Measurements from ENCODE around the gene HTR3D. TPM values are rescaled to one million over a fixed set of nuclear protein-coding genes. Genes with fewer than 3 reads are reported as not detected.

The HTR3D gene
- total RNA-seq, 4 donors from 2014 or later: not detected

DNA sequence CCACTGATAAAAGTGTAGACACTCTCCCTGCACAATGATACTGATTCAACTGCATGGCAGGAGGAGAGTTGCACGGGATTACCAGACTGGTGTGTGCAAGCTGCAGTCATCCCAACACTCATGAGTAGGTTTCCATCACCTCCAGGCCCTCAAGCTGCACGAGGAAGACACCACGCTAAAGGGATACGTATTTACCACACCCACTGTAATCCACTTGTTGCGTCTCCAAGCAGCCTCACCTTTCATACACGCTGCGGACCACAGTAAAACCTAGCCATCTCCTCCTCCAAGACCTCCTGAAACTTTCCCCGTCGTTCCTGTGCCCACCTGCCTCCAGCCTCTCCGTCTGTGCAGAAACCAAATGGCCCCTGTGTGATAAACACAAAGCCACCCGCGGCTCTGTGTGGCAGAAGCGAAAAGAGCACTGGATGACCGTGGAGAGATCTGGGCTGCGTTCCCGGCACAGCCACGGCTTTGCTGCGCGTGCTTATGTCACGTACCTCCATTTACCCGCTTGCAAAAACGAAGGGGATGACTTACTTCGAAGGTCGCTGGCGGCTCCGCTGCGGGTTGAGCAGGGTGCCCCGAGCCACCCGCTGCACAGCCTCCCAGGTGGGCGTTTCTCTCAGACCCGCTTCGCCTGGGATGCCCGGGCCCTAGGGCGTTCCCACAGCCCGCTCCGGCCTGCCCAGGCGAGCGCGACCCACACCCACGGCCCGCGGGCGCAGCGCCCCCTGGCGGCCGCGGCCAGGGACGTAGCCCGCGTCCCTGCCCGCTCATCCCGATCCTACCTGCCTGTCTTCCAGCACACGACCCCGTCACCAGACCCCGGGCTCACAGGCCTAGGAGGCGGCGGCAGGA is 14.5 kb upstream of the HTR3D start:
- H3K36me3 ChIP-seq: no peaks in the 10 kb centered on the region
- TF ChIP-seq POLR2AphosphoS5 (IDR thresholded peaks at IDR 0.05): no peak
- TF ChIP-seq, protein P1, sequence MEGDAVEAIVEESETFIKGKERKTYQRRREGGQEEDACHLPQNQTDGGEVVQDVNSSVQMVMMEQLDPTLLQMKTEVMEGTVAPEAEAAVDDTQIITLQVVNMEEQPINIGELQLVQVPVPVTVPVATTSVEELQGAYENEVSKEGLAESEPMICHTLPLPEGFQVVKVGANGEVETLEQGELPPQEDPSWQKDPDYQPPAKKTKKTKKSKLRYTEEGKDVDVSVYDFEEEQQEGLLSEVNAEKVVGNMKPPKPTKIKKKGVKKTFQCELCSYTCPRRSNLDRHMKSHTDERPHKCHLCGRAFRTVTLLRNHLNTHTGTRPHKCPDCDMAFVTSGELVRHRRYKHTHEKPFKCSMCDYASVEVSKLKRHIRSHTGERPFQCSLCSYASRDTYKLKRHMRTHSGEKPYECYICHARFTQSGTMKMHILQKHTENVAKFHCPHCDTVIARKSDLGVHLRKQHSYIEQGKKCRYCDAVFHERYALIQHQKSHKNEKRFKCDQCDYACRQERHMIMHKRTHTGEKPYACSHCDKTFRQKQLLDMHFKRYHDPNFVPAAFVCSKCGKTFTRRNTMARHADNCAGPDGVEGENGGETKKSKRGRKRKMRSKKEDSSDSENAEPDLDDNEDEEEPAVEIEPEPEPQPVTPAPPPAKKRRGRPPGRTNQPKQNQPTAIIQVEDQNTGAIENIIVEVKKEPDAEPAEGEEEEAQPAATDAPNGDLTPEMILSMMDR (IDR thresholded peaks at IDR 0.05): peak in 4 of 5 experiments; percentile 94 to 97 (median 96)
- intact Hi-C loops (cut with DNase I; ENCODE audit: low total_unique reads): no loop called here
- no peaks in the 10 kb centered on the region for H3K9me3 ChIP-seq
- 9 to 53% methylated on average over 7 to 49 of the region's 57 CpGs for WGBS, 2 donors (ENCODE audit: low coverage in 1 of 2)
- peaks cover 14 to 51% (median 30%) of the 10 kb centered on the region in 4 donors for H3K4me1 ChIP-seq
- in situ Hi-C loops (cut with MboI; ENCODE audit: low pct_ligation_motif_present in 1 of 4, low pct_unique_long_range_greater_than_20kb in 1 of 4, low sequenced_read_pairs in 3 of 4): no loop called here
- peak; percentile 73 for DNase-seq
- peak overlapping the region; percentile 79 to 89 (median 87) for H3K27ac ChIP-seq
- peak overlapping the region; percentile 74 to 97 (median 86) for H3K4me3 ChIP-seq
- H3K27me3 ChIP-seq: no peaks in the 10 kb centered on the region

DNA sequence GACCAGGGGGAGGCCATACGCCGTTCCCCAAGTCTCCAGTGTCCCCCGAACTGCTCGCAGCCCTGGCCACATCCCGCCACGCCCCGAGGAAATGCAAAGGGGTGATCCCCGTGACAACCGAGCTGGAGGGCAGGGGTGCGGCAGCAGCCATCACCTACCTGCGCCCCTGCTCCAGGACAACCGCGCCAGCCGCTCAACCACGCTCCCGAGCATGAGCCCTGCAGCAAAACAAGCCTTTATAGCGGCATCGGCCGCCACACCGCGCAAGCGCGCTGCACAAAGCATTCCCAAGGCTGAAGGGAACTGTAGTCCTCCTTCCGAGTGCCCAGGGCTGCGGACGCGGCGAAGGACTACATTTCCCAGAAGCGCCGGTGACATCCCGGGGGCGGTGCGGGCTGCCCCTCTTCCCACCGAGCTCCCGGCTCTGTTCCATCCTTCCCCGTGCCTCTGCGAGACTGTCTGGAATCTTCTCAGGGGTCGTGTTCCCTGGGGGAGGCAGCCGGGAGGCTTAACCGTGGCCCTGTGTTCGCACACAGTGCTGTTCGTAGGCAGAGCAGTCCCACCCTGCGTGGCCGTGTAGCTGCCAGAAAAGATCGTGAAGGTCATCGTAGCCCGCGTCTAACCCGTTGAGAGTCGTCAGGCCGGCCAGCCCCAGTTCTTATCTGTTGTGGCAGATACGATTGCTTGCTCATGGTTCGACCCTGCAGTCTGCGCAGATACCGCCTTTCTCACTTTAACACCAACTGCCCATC is 13.7 kb upstream of the HTR3D start, which contains the start of gene ABCC5:
Gene ABCC5 (minus strand): TSS at position 213 of the 752 bp plus-strand sequence. CDS start 3,492 bp downstream, outside the sequence.
- intact Hi-C loops (cut with DNase I; ENCODE audit: low total_unique reads): no loop called here
- peak within 1 kb of the TSS; percentile 79 to 89 (median 87) for H3K27ac ChIP-seq

DNA sequence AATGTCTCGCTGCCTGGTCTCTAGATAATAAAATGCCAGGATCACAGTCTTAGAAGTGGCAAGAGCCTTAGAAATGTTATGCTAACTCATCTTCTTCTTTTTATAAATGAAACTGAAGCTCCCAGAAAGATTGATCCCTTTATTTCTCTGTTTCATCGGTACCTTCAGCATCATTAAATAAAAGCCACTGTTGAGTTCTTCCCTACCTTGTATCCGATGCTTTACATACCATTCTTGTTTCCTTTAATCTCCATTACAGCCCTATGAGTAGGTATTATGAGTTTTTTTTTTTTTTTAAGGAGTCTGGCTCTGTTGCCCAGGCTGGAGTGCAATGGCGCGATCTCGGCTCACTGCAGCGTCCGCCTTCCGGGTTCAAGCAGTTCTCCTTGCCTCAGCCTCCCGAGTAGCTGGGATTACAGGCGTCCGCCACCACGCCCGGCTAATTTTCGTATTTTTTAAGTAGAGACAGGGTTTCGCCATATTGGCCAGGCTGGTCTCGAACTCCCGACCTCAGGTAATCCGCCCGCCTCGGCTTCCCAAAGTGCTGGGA is 13.0 kb upstream of the HTR3D start:
- in situ Hi-C loops (cut with MboI; ENCODE audit: low pct_ligation_motif_present in 1 of 4, low pct_unique_long_range_greater_than_20kb in 1 of 4, low sequenced_read_pairs in 3 of 4): no loop called here
- peaks cover 14 to 37% (median 22%) of the 10 kb centered on the region in 4 donors for H3K4me1 ChIP-seq
- H3K4me3 ChIP-seq: peak overlapping the region; percentile 74 to 97 (median 86)
- intact Hi-C loops (cut with DNase I; ENCODE audit: low total_unique reads): no loop called here
- H3K27ac ChIP-seq: peak overlapping the region; percentile 79 to 89 (median 87)
- no peak for DNase-seq
- H3K9me3 ChIP-seq: no peaks in the 10 kb centered on the region
- H3K27me3 ChIP-seq: no peaks in the 10 kb centered on the region
- H3K36me3 ChIP-seq: no peaks in the 10 kb centered on the region
- TF ChIP-seq POLR2A (IDR thresholded peaks at IDR 0.05): no peak
- no peak for TF ChIP-seq POLR2AphosphoS5 (IDR thresholded peaks at IDR 0.05)
- TF ChIP-seq, protein P1 (IDR thresholded peaks at IDR 0.05): no peak
- TF ChIP-seq EP300 (IDR thresholded peaks at IDR 0.05; ENCODE audit: low read depth): no peak
- 64 to 91% methylated on average over 6 to 21 of the region's 21 CpGs for WGBS, 2 donors (ENCODE audit: low coverage in 1 of 2)

More for the DNA sequence above, 13.7 kb upstream of the HTR3D start, which contains the start of gene ABCC5:
- no peaks in the 10 kb centered on the region for H3K27me3 ChIP-seq
- TF ChIP-seq, protein P1 (IDR thresholded peaks at IDR 0.05): peak in 4 of 5 experiments; percentile 43 to 85 (median 54)
- TF ChIP-seq POLR2AphosphoS5 (IDR thresholded peaks at IDR 0.05) (peak; percentile 33 to 79 (median 68)), EP300 (IDR thresholded peaks at IDR 0.05; ENCODE audit: low read depth) (no peak), POLR2A (IDR thresholded peaks at IDR 0.05) (peak; percentile 44)
- in situ Hi-C loops (cut with MboI; ENCODE audit: low pct_ligation_motif_present in 1 of 4, low pct_unique_long_range_greater_than_20kb in 1 of 4, low sequenced_read_pairs in 3 of 4): no loop called here
- H3K36me3 ChIP-seq: no peaks in the 10 kb centered on the region
- H3K4me1 ChIP-seq: peaks cover 14 to 43% (median 25%) of the 10 kb centered on the region in 4 donors
- peak within 1 kb of the TSS; percentile 74 to 97 (median 86) for H3K4me3 ChIP-seq
- peak; percentile 94 for DNase-seq
- no peaks in the 10 kb centered on the region for H3K9me3 ChIP-seq
- 0% methylated on average over 3 to 48 of the region's 55 CpGs for WGBS, 2 donors (ENCODE audit: low coverage in 1 of 2)

Measured in transverse colon (tissue), 4 donors.